PC-3 (cell line): Measurements from ENCODE around the gene NR2C2. TPM values are rescaled to one million over a fixed set of nuclear protein-coding genes. Genes with fewer than 3 reads are reported as not detected.

Experiments
- ATAC-seq: fragments of 200-7000 bp; cut with Tn5 transposase; 2 replicates; pipeline ENCODE4 v1.9.1; 2020; ENCODE audit warnings: mild to moderate bottlenecking, moderate library complexity
- BruUV-seq: library from RNA; stranded (reverse); fragments of 400-500 nt; replicated peaks from 2 replicates; lab custom pipeline; 2021; lab: Mats Ljungman, UMichigan
- CTCF ChIA-PET: fragments of 300-600 bp; sonication (Branson Sonifier 250); formaldehyde crosslinking; loops from one replicate; lab custom pipeline; 2022; ENCODE audit warnings: antibody characterized with exemption; lab: Charles Lee
- POLR2A ChIA-PET: fragments of 300-600 bp; sonication (Branson Sonifier 250); formaldehyde crosslinking; loops from one replicate; lab custom pipeline; 2022; ENCODE audit warnings: antibody characterized with exemption; ENCODE audit not compliant: unreplicated experiment; lab: Charles Lee
- DNase-seq: peaks from one replicate; pipeline ENCODE4 v3.0.0-alpha.2; 2015
- H2AFZ ChIP-seq: fragments of 300-600 bp; sonication (generic); 2 replicates; pipeline ENCODE4 v1.6.0; 2016; ENCODE audit warnings: antibody characterized with exemption, low read length
- H3F3A ChIP-seq: fragments of 300-600 bp; sonication (generic); one replicate; pipeline ENCODE4 v1.6.0; 2017; ENCODE audit warnings: antibody characterized with exemption, low read length, control low read depth, mild to moderate bottlenecking; ENCODE audit not compliant: unreplicated experiment
- H3K27ac ChIP-seq: fragments of 300-600 bp; sonication (generic); 2 replicates; pipeline ENCODE4 v1.5.1; 2016; ENCODE audit warnings: mild to moderate bottlenecking, low read length
- H3K27me3 ChIP-seq: fragments of 300-600 bp; sonication (generic); 2 replicates; pipeline ENCODE4 v1.6.1; 2016; ENCODE audit warnings: low read length, mixed read lengths
- H3K36me3 ChIP-seq: fragments of 300-600 bp; sonication (generic); 2 replicates; pipeline ENCODE4 v1.6.1; 2016; ENCODE audit warnings: low read depth, mixed run types, low read length, mixed read lengths
- H3K4me1 ChIP-seq: fragments of 300-600 bp; sonication (generic); 2 replicates; pipeline ENCODE4 v1.5.1; 2016; ENCODE audit warnings: low read length; ENCODE audit not compliant: insufficient read depth
- H3K4me2 ChIP-seq: fragments of 300-600 bp; sonication (generic); 2 replicates; pipeline ENCODE4 v1.6.0; 2016; ENCODE audit warnings: low read length
- H3K4me3 ChIP-seq: fragments of 300-600 bp; sonication (generic); 2 replicates; pipeline ENCODE4 v1.5.1; 2016; ENCODE audit warnings: mild to moderate bottlenecking, low read length, mixed read lengths
- H3K79me2 ChIP-seq: fragments of 300-600 bp; sonication (generic); 2 replicates; pipeline ENCODE4 v1.6.1; 2017; ENCODE audit warnings: low read length, mixed read lengths
- H3K9ac ChIP-seq: fragments of 300-600 bp; sonication (generic); 2 replicates; pipeline ENCODE4 v1.6.0; 2016; ENCODE audit warnings: mild to moderate bottlenecking, low read length
- H3K9me2 ChIP-seq: fragments of 300-600 bp; sonication (generic); replicated peaks from 2 replicates; pipeline ENCODE4 v1.6.1; 2016; ENCODE audit warnings: mixed run types, low read length, mixed read lengths
- H3K9me3 ChIP-seq: fragments of 300-600 bp; sonication (generic); 2 replicates; pipeline ENCODE4 v1.6.1; 2016; ENCODE audit warnings: low read length, mixed read lengths
- H4K20me1 ChIP-seq: fragments of 300-600 bp; sonication (generic); 2 replicates; pipeline ENCODE4 v1.6.1; 2016; ENCODE audit warnings: low read length, mixed read lengths
- EZH2 ChIP-seq: fragments of 300-600 bp; sonication (generic); IDR thresholded peaks from one replicate; pipeline ENCODE4 v1.6.1; 2017; ENCODE audit warnings: antibody characterized with exemption, mild to moderate bottlenecking, low read length; ENCODE audit not compliant: unreplicated experiment
- EZH2phosphoT487 ChIP-seq: fragments of 300-600 bp; sonication (generic); IDR thresholded peaks from 2 replicates; pipeline ENCODE4 v1.6.1; 2018; ENCODE audit warnings: mild to moderate bottlenecking, antibody characterized with exemption, low read length, borderline replicate concordance
- intact Hi-C: fragments of 100-400 bp; cut with micrococcal nuclease; formaldehyde crosslinking; loops from 2 replicates; pipeline ENCODE4 v1.9.0; 2023
- total RNA-seq: library from RNA; depleted of rRNA; stranded (reverse); fragments of >200 nt; gene quantifications from 2 replicates; pipeline ENCODE4 v1.2.3, GENCODE V29; 2014
- TF ChIP-seq, protein P1 (sequence below): fragments of 300-600 bp; sonication (generic); conservative IDR thresholded peaks from 2 replicates; pipeline ENCODE4 v1.5.1; 2017; ENCODE audit warnings: antibody characterized with exemption, low read depth, mild to moderate bottlenecking, low read length

The NR2C2 gene
- total RNA-seq, 1 experiment from 2014 or later = 21.9 TPM

DNA sequence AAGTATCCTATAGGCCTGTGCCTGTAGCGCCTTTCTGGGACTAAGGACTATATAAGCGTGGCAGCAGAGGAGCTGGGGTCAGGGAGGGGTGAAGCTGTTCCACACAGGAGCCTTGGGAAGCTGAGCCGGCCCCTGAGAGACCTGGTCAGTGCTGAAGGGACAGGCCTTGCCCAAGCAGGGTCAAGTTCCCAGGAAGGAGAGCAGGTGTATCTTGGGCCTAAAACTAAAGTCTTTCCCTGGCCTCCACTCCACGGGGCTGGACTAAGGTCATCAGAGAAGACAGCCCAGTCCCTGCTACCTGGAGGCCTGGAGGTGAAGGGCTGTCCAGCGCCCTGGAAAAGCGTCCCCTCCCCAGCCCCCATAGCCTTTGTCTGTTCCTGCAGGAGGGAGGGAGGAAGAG is 23.9 kb upstream of the NR2C2 start:
- ATAC-seq (no peak), DNase-seq (no peak)
- intact Hi-C loops = loop anchor here (5.0 kb wide), 1 partner anchor 416 kb away; no protein-coding TSS in a partner anchor
- Histone ChIP-seq H2AFZ (no peak overlapping the region), H3K9me3 (no peaks in the 10 kb centered on the region), H3F3A (no peaks in the 10 kb centered on the region), H4K20me1 (no peaks in the 10 kb centered on the region), H3K27ac (no peak overlapping the region), H3K36me3 (no peaks in the 10 kb centered on the region), H3K27me3 (no peaks in the 10 kb centered on the region), H3K4me2 (no peak overlapping the region), H3K9ac (no peak overlapping the region), H3K79me2 (no peaks in the 10 kb centered on the region), H3K4me1 (peaks cover 15% of the 10 kb centered on the region), H3K9me2 (no peaks in the 10 kb centered on the region), H3K4me3 (no peak overlapping the region)
- POLR2A ChIA-PET = no interaction called here
- CTCF ChIA-PET = no interaction called here
- no TSS peak for BruUV-seq
- no peak for TF ChIP-seq EZH2

- DNase-seq = peak; percentile 80
These were observed 21.4 kb upstream of the NR2C2 start for GRCh38 chr3:14925729-14926591.

GRCh38 chr3:14926592-14926991 is 20.8 kb upstream of the NR2C2 start:
- POLR2A ChIA-PET = interaction anchor here (0.6 kb wide), 1 partner anchor 489 kb away, joined by 3 read pairs; no protein-coding TSS in a partner anchor
- TF ChIP-seq EZH2 = no peak
- no peak for TF ChIP-seq EZH2phosphoT487
- TF ChIP-seq, protein P1, sequence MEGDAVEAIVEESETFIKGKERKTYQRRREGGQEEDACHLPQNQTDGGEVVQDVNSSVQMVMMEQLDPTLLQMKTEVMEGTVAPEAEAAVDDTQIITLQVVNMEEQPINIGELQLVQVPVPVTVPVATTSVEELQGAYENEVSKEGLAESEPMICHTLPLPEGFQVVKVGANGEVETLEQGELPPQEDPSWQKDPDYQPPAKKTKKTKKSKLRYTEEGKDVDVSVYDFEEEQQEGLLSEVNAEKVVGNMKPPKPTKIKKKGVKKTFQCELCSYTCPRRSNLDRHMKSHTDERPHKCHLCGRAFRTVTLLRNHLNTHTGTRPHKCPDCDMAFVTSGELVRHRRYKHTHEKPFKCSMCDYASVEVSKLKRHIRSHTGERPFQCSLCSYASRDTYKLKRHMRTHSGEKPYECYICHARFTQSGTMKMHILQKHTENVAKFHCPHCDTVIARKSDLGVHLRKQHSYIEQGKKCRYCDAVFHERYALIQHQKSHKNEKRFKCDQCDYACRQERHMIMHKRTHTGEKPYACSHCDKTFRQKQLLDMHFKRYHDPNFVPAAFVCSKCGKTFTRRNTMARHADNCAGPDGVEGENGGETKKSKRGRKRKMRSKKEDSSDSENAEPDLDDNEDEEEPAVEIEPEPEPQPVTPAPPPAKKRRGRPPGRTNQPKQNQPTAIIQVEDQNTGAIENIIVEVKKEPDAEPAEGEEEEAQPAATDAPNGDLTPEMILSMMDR = no peak
- no peaks in the 10 kb centered on the region for H3K79me2 ChIP-seq
- DNase-seq = no peak
- H3K36me3 ChIP-seq = no peaks in the 10 kb centered on the region
- H3K4me2 ChIP-seq = no peak overlapping the region
- peaks cover 7% of the 10 kb centered on the region; the same call in 1 of the 2 replicates for H3K4me1 ChIP-seq
- H3K9me2 ChIP-seq = no peaks in the 10 kb centered on the region
- no peak overlapping the region for H3K9ac ChIP-seq
- no TSS peak for BruUV-seq
- intact Hi-C loops = loop anchor here (5.0 kb wide), 2 partner anchors 116 to 181 kb away; no protein-coding TSS in a partner anchor
- H3K27me3 ChIP-seq = no peaks in the 10 kb centered on the region
- no peak overlapping the region for H3K4me3 ChIP-seq
- ATAC-seq = no peak
- CTCF ChIA-PET = no interaction called here
- no peak overlapping the region for H2AFZ ChIP-seq
- H4K20me1 ChIP-seq = no peaks in the 10 kb centered on the region
- H3F3A ChIP-seq = no peaks in the 10 kb centered on the region
- no peak overlapping the region for H3K27ac ChIP-seq
- H3K9me3 ChIP-seq = no peaks in the 10 kb centered on the region; the same call in 1 of the 2 replicates

More at GRCh38 chr3:14925729-14926591, 21.4 kb upstream of the NR2C2 start:
- Histone ChIP-seq H4K20me1 (no peaks in the 10 kb centered on the region), H3K4me2 (no peak overlapping the region), H3F3A (no peaks in the 10 kb centered on the region), H3K4me3 (no peak overlapping the region), H2AFZ (no peak overlapping the region), H3K9me3 (no peaks in the 10 kb centered on the region; the same call in 1 of the 2 replicates), H3K9me2 (no peaks in the 10 kb centered on the region), H3K4me1 (peaks cover 12% of the 10 kb centered on the region), H3K36me3 (no peaks in the 10 kb centered on the region), H3K79me2 (no peaks in the 10 kb centered on the region), H3K27me3 (no peaks in the 10 kb centered on the region), H3K9ac (no peak overlapping the region), H3K27ac (no peak overlapping the region)
- ATAC-seq = peak; percentile 60
- no TSS peak for BruUV-seq
- intact Hi-C loops = loop anchor here (5.0 kb wide), 2 partner anchors 116 to 181 kb away; no protein-coding TSS in a partner anchor
- ChIA-PET CTCF (no interaction called here), POLR2A (no interaction called here)
- no peak for TF ChIP-seq EZH2phosphoT487
- TF ChIP-seq, protein P1 = peak; percentile 93
